Measurements from ENCODE around the gene FHOD3. TPM values are rescaled to one million over a fixed set of nuclear protein-coding genes. Genes with fewer than 3 reads are reported as not detected.

Gene FHOD3
- total RNA-seq, 2 donors from 2014 or later: 66.0 to 114 TPM

DNA sequence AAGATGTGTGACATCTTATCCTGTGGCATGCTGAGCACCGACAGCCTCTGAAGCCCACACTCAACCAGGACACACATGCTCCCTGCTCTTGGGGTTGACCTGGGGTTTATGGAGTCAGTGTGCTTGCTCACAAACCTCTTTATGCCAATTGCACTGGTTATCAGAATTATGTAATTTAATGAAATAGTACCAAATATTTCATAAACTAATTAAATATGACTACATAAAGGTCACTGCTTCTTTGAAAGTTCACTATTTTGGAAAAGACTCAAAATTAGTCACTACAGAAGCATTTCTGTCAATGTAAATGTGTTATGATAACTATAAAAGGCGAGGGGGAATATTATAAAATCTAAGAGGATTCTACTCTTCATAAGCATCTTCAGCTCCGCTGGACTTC is 76.7 kb downstream of the FHOD3 start:
- Histone ChIP-seq H3K36me3 (no peaks in the 10 kb centered on the region), H3K27me3 (no peaks in the 10 kb centered on the region), H3K4me3 (no peak overlapping the region), H3K27ac (no peak overlapping the region), H3K4me1 (peaks cover 0 to 13% of the 10 kb centered on the region in 2 donors), H3K9me3 (no peaks in the 10 kb centered on the region)
- DNase-seq (ENCODE audit: low spot score): no peak
- no peak for TF ChIP-seq CTCF (IDR thresholded peaks at IDR 0.05)

DNA sequence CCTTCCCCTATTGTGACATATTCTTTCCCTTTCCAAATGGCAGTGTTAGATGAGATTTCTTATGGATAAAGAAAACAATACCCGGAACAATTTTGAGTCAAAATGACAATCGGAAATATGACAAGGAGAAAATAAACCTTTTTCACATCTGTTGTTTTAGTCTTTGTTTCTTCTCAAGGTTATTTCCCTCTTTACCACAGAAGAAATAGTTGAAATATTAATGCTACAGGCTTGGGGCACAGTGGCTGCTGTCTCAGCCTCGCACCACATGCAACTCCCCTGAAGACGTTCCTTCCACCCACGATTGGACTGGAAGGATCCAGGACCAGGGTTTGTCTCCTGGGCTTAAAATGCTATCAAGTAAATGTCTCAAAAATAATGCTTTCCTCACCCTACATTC is 77.6 kb downstream of the FHOD3 start:
- TF ChIP-seq CTCF (IDR thresholded peaks at IDR 0.05): no peak
- no peak overlapping the region for H3K27ac ChIP-seq
- H3K4me1 ChIP-seq: peaks cover 0 to 13% of the 10 kb centered on the region in 2 donors

DNA sequence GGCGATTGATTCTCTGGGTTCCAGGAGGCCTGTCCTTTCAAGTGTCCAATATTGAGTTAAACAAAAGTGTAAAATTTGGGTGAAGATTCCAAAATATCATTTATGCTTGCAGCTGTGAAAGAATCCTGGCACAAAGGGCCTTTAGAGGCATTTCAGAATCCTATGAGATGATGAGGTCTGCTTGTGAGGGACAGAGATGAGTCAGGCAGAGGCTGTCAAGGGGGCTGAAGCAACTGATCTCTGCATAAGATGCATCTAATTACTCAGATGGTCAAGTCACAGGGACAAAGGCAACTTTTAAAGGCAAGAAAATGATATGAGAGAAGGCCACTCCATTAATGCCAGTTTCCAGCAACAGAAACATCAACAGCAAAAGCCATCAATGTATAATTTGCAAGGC is 78.8 kb downstream of the FHOD3 start:
- no peak for DNase-seq (ENCODE audit: low spot score)
- H3K4me1 ChIP-seq: peaks cover 0 to 17% of the 10 kb centered on the region in 2 donors
- H3K27ac ChIP-seq: no peak overlapping the region

More for the DNA sequence above, 77.6 kb downstream of the FHOD3 start:
- H3K36me3 ChIP-seq: no peaks in the 10 kb centered on the region
- H3K27me3 ChIP-seq: no peaks in the 10 kb centered on the region
- DNase-seq (ENCODE audit: low spot score): no peak
- no peaks in the 10 kb centered on the region for H3K9me3 ChIP-seq
- no peak overlapping the region for H3K4me3 ChIP-seq

DNA sequence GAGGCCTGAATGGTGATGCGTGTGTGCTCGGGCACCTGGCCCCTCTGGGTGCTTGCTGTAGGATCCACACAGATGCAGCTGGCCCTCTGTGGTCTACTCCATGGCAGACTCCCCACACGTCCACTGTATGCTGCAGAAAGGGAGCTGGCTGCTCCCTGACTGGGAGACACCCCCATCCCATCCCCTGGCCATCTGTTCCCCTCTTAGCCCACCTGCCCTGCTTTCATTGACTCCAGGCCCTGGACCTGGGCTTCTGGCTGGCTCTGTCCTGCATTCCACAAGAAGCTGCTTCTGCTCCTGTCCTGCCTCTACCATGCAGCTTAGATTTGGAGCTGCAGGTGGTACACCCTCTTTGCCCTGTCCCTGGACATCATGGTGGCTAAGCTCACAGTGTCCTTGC is 80.1 kb downstream of the FHOD3 start:
- DNase-seq (ENCODE audit: low spot score): no peak
- no peaks in the 10 kb centered on the region for H3K27me3 ChIP-seq
- H3K4me1 ChIP-seq: peaks cover 0 to 24% of the 10 kb centered on the region in 2 donors
- H3K27ac ChIP-seq: no peak overlapping the region
- H3K36me3 ChIP-seq: no peaks in the 10 kb centered on the region
- no peak overlapping the region for H3K4me3 ChIP-seq
- H3K9me3 ChIP-seq: no peaks in the 10 kb centered on the region
- no peak for TF ChIP-seq CTCF (IDR thresholded peaks at IDR 0.05)

More for the DNA sequence above, 78.8 kb downstream of the FHOD3 start:
- Histone ChIP-seq H3K4me3 (no peak overlapping the region), H3K27me3 (no peaks in the 10 kb centered on the region), H3K36me3 (no peaks in the 10 kb centered on the region), H3K9me3 (no peaks in the 10 kb centered on the region)
- TF ChIP-seq CTCF (IDR thresholded peaks at IDR 0.05): no peak

GRCh38 chr18:36378205-36378604 is 80.7 kb downstream of the FHOD3 start:
- Histone ChIP-seq H3K4me3 (no peak overlapping the region), H3K27me3 (no peaks in the 10 kb centered on the region), H3K9me3 (no peaks in the 10 kb centered on the region), H3K36me3 (no peaks in the 10 kb centered on the region), H3K27ac (peak overlapping the region in 1 of 2 donors; percentile 17), H3K4me1 (peaks cover 0 to 23% of the 10 kb centered on the region in 2 donors)
- DNase-seq (ENCODE audit: low spot score): no peak
- no peak for TF ChIP-seq CTCF (IDR thresholded peaks at IDR 0.05)

DNA sequence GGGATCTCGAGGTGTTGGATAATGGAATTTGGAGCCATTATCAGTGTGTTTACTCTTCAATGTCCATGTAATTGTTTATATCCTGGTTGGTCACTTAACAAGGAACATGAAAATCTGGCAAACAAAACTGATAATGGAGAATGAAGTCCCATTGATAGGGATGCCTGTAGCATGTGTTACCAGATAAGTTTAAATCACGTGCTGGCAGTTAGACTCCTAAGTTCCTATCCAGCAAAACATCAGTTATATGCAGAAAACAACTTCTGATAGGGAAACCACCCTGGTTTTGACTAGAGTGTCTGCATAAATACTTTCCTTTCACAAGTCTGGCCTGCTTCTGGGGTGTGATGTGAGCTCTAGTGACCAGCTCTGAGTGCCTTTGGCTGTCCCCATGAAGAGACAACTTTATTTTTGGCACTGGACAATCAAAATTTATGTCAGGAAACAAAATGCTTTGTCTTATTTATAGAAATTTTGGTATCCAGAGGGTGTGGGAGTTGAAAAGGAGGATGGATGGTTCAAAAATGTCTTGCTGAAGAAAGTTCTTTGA is 82.0 kb downstream of the FHOD3 start:
- Histone ChIP-seq H3K27ac (peak overlapping the region; percentile 61 to 93), H3K36me3 (no peaks in the 10 kb centered on the region), H3K27me3 (no peaks in the 10 kb centered on the region), H3K9me3 (no peaks in the 10 kb centered on the region), H3K4me3 (no peak overlapping the region), H3K4me1 (peaks cover 0 to 29% of the 10 kb centered on the region in 2 donors)
- no peak for DNase-seq (ENCODE audit: low spot score)
- no peak for TF ChIP-seq CTCF (IDR thresholded peaks at IDR 0.05)

All from right atrium auricular region (tissue), 2 donors.